Cerebellar cortex (tissue), 1 donor: ENCODE measurements around the gene HS6ST3.

ENCODE experiments used
- DNase-seq: peaks from one replicate; pipeline ENCODE4 v3.0.0-alpha.2; 2015; ENCODE audit warnings: low spot score

HS6ST3 gene

GRCh38 chr13:96308568-96308967 is 218.7 kb downstream of the HS6ST3 start:
- no peak for DNase-seq

- DNase-seq: no peak
Observed at GRCh38 chr13:96314974-96315373, 225.1 kb downstream of the HS6ST3 start.

- no peak for DNase-seq
Observed at GRCh38 chr13:96338030-96338429, 248.1 kb downstream of the HS6ST3 start.

- no peak for DNase-seq
Observed at GRCh38 chr13:96342286-96342685, 252.4 kb downstream of the HS6ST3 start.

- DNase-seq: no peak
Observed at GRCh38 chr13:96342852-96343465, 253.1 kb downstream of the HS6ST3 start.

- DNase-seq: no peak
Observed at GRCh38 chr13:96346921-96347320, 257.0 kb downstream of the HS6ST3 start.

GRCh38 chr13:96373597-96373996 is 283.7 kb downstream of the HS6ST3 start:
- no peak for DNase-seq

- no peak for DNase-seq
Observed at GRCh38 chr13:96377835-96378234, 287.9 kb downstream of the HS6ST3 start.

- DNase-seq: no peak
Observed at GRCh38 chr13:96379967-96380366, 290.1 kb downstream of the HS6ST3 start.

- no peak for DNase-seq
Observed at GRCh38 chr13:96381681-96382080, 291.8 kb downstream of the HS6ST3 start.

- no peak for DNase-seq
Observed at GRCh38 chr13:96388598-96388997, 298.7 kb downstream of the HS6ST3 start.

- DNase-seq: no peak
Observed at GRCh38 chr13:96391606-96392005, 301.7 kb downstream of the HS6ST3 start.

- DNase-seq: no peak
Observed at GRCh38 chr13:96397807-96398206, 307.9 kb downstream of the HS6ST3 start.

- DNase-seq: no peak
Observed at GRCh38 chr13:96398486-96398885, 308.6 kb downstream of the HS6ST3 start.

- no peak for DNase-seq
Observed at GRCh38 chr13:96403241-96403640, 313.3 kb downstream of the HS6ST3 start.

- no peak for DNase-seq
Observed at GRCh38 chr13:96403651-96404050, 313.7 kb downstream of the HS6ST3 start.

GRCh38 chr13:96415831-96416385 is 326.0 kb downstream of the HS6ST3 start:
- no peak for DNase-seq

- DNase-seq: no peak
Observed at GRCh38 chr13:96417939-96418685, 328.2 kb downstream of the HS6ST3 start.

- DNase-seq: no peak
Observed at GRCh38 chr13:96421314-96421713, 331.4 kb downstream of the HS6ST3 start.

GRCh38 chr13:96422002-96422401 is 332.1 kb downstream of the HS6ST3 start:
- no peak for DNase-seq

- DNase-seq: no peak
Observed at GRCh38 chr13:96426167-96426566, 336.3 kb downstream of the HS6ST3 start.

GRCh38 chr13:96428911-96429310 is 339.0 kb downstream of the HS6ST3 start:
- no peak for DNase-seq

GRCh38 chr13:96431044-96431581 is 341.2 kb downstream of the HS6ST3 start:
- DNase-seq: no peak
